Occipital lobe (tissue), 2 donors: Measurements from ENCODE around the gene PMPCA. TPM values are rescaled to one million over a fixed set of nuclear protein-coding genes. Genes with fewer than 3 reads are reported as not detected.

Source experiments
- DNase-seq: peaks from one replicate; lab custom pipeline; 2025; lab: John Stamatoyannopoulos, UW
- total RNA-seq: library from RNA; depleted of rRNA; stranded (reverse); fragments of >200 nt; gene quantifications from one replicate; pipeline ENCODE4 v1.2.3, GENCODE V29; 2014

The PMPCA gene
- total RNA-seq, 1 donor from 2014 or later = 23.6 TPM

DNA sequence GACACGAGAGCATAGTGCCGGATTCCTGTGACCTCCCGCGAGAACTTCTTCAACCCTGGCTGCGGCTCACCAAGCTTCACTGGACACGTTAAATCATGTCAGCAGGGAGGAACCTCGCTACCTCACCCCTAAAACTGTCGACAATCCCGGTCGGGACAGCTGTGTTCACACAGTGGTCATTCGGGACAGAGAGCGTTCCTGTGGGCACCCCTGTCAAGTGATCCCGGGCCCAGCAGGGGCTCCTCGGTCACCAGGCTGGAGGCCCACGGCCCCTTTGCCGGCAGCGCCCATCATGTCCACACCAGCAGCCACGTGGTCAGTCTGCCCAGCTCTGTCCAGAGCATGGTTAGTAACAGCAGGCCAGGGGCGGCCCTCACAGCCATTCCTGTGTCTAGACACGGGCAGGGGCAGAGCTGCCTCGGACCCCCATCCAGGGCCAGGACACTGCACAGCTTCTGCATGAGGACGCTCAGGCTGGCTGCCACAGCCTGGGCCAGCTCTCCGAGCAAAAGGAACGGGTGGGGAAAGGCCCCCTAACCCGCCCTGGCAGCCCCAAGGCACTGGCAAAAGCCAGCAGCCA is 25.7 kb downstream of the PMPCA start:
- no peak for DNase-seq

DNA sequence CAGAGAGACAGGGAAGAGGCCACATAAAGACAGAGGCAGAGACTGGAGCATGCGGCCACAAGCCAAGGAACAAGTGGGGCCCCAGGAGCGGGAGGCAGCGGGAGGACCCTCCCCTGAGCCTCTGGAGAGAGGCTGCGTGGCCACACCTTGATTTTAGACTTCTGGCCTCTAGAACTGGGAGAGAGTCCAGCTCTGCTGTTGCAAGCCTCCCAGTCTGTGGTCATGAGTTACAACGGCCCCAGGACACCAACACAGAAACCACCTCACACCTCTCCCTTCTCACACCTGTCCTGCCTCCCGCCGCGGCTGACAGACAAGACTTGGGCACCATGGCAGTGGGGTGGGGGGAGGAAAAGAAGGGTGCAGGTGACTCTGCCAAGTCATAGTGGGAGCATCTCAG is 27.0 kb downstream of the PMPCA start:
- DNase-seq = no peak

DNA sequence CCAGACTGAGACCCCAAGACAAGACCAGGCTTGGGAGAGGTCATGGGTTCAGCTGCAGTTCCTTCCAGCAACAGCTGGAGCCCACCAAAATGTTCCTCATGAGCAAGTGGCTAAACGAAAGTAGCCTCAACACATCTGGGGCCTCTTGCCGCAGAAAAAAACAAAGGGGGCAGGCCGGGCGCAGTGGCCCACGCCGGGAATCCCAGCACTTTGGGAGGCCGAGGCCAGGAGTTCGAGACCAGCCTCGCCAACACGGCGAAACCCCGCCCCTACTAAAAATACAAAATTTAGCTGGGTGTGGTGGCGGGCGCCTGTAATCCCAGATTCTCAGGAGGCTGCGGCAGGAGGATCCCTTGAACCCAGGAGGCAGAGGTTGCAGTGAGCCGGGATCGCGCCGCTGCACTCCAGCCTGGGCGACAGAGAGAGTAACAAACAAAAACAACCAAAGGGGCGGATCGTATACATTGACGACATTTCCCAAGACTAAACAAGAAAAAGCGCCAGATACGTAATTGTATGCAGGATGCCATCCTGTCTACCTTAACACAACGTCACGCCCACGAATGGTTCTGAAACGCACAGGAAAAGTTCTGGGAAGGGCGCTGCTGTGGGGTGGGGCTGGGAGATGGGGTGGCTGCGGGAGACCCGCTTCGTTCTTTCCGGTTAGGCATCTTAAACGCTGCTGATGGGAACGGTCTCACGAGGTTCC is 27.5 kb downstream of the PMPCA start:
- DNase-seq = no peak

DNA sequence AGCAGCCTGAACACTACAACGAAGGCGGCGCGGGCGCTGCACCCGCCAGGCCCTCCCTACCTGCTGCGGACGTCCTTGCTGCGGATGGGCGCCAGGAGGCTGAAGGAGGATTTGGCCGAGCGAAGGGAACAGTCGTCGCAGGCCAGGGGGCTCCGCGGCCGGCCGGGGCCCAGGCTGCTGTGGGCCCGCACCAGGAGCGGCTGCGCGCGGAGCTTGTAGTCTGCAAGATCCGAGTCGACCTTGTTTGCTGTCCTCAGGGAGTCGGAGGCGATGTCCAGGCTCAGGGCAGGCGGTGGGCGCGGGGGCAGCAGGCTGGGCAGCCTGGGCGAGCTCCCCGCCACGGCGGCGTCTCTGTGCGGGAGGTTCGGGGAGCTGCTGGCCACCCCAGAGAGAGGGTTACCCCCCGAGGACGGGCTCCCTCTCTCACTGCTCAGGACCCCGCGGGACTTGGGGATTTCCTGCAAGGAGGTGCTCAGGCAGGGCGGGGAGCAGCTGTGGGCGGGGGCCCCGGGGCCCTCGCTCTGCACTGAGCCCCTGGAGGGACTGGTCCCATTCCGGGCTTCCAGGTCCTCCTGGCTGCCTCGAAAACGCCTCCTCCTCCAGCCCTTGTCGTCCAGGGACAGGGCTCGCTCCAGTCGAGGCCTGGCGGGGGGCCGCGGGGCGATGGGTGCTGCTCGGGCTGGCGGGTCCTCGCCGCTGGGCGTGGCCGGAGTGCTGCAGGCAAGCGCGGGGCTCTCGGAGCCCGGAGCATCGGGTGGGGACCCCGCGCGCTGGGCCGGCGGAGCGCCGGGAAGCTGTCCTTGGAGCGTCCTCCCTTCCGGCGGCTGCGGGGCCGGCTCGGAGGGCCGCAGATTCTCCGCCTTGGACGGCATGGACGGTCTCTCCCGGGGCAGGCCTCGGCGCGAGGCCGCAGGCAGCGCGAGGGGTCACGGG is 28.4 kb downstream of the PMPCA start:
- no peak for DNase-seq

DNA sequence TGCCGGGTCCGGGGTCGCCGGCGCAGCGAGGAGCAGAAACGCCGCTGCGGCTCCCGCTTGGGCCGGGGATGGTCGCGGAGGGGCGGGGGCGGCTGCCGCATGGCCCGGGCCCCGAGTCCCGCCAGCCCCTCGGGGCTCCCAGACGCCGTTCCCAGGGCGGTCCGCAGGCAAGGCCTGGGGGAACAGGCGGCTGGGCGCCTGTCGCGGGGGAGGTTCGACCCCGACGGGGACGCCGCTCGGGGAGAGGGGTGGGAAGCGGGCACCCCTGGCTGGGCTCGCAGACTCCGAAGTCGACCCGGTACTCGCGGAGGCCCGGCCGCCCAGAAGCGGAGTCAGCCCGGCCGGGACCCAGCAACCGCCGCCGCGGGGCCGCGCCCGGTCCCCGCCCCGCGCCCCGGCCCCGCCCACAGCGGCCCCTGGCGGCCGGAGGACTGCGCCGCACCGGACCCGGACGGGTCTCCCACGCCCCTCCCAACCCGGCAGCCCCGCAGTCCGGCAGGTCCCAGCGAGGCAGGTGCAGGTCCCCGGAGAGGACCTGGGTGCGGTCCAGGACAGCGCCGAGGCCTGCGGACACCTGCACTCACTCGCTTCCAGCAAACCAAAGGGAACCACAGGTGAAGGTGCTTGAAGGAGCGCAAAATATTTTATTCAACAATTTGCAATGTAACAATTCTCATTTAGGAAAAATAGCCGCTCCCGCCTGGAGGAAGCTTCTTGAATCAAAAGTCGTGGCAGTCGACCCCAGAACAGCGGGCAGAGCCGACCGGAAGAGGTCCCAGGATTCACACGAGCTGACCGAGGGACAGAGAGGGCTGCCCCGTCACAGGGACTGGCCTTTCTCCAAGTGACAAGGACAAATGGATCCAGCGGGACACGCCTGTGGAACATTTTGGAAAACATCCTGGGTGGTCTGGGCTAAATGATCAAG is 29.3 kb downstream of the PMPCA start, which contains the start of gene INPP5E:
TSS of gene INPP5E (minus strand) at position 365 of the 928 bp plus-strand sequence. CDS start 426 bp downstream, outside the sequence.
- DNase-seq = peak; percentile 36

DNA sequence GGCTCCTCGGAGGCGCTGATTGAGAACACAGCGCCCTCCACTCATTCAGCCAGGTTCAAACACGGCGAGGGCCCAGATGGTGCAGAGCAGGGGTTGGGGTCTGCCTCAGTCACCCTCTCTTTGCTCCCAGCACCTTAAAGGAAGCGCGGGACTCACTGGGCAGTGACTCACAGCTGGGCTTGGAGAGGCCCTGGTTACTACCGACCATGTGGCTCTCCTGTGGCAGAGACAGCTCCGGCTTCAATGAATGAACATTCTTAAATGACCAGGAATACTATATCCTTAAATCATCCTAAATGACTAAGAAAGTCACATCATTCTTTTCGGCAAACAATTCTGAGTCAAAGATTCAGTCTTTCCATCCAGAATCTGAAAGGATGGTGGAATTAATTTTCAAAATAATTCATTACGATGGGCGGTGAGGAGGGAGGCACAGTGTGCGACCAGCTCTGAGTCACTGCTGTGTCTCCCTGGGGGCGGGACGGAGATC is 30.8 kb downstream of the PMPCA start:
- no peak for DNase-seq

DNA sequence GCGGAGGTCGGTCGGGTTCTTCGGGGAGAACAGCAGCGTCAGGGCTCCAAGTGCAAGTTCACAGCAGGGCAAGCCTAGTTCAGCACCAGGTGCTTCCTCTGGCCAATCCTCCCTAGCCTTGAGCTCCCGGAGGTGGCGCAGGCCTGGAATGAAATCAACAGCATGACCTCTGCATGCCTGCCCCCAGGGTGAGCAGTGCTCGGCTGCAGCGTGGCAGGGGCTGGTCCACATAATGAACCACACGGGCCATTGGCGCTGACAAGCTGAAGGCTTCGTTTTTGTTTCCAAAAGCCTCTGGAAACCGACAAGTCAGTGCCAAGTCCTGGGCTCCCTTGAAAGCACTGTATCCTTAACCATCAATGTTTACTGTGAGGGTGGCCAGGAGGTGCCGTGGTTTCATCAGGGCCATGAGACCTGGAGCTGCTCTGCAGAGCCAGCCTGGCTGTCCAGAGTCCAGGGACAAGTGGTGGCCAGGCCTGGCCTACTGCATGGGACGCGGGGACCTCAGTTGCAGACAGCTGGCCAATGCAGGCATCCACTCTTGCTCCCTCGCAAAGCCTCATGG is 31.3 kb downstream of the PMPCA start:
- DNase-seq = no peak

DNA sequence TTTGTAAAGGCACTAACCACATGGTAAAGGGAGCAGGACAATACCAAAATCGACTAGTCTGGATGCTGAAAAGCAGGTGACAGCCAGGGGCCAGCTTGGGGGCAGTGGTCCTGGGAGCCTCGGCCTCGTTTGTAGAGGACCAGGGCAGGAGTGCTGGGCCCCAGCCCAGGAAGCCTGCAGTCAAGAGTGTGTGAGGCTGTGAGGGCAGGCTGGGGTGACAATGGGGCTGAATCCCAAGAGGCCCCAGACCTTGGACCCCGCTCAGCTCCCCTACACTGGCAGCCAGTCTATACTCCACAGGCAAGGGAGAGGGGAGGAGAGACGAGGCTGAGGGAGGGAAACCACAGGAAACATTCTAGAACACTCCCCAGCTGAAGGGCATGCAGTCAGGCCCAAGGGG is 31.8 kb downstream of the PMPCA start:
- no peak for DNase-seq

DNA sequence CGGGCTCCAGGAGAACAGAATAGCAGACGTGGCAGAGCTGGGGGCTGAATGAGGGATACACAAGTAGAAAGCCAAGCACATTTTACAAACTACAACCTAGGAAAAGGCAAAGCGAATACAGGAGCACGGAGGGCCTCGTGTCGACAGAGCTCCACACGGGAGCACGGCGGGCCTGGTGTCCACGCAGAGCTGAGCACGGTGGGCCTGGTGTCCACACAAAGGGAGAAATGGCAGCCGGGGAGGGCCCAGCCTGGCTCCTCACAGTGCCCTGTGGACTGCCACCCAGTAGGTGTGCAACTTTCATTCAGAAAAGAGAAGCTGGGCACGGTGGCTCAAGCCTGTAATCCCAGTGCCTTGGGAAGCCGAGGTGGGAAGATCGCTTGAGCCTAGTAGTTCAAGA is 32.6 kb downstream of the PMPCA start:
- DNase-seq = no peak

DNA sequence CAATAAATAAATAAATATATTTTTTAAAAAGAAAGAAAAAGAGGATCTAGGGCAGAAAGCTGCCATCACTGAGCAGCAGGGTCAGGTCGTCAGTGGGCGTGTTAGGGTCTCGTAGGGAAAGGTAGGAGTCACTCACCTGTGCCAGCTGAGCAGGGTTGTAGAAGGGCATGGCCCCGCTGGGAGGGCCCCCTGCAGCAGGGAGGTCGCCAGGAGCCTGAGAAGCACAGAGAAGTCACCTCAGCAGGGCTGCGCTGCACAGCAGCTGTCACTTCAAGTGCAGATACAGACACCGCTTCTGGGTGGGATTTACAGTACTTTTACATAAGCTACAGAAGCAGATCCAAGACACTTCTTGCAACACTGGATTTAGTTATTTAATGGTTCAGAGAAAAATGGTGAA is 33.2 kb downstream of the PMPCA start:
- no peak for DNase-seq

DNA sequence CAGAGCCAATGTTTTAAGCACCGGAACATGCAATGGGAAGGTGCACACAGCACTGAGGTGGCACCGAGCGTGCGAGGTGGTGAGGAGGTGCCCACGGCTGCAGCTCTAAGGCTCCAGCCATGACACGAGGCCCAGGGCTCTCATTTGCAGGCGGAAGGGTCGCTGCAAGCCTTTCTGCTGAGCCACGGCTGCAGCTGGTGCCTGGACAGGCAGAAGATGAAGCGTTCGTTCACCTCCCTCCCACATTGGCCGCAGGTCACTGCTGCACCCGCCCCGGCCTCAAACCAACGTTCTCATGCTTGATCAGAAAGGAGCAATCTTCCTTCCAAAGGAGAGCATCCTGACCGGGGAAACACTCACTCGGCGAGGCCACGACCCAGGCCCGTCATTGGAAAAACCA is 33.6 kb downstream of the PMPCA start:
- DNase-seq = no peak

DNA sequence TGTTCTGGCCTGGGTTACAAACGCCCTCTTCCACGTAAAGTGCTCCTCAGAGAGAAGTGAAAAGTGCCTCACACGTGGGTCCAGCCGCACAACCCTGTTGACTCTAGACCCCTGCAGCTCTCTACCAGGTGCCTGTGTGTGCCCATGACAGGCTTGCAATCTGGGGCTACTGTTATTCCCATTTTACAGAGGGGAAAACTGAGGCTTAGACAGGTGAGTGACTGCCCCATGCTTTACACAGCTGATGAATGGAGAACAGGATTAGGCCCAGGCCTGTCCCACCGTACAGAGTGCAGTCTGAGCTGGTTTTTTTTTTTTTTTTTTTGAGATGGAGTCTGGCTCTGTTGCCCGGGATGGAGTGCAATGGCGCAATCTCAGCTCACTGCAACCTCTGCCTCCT is 35.3 kb downstream of the PMPCA start:
- DNase-seq = no peak

DNA sequence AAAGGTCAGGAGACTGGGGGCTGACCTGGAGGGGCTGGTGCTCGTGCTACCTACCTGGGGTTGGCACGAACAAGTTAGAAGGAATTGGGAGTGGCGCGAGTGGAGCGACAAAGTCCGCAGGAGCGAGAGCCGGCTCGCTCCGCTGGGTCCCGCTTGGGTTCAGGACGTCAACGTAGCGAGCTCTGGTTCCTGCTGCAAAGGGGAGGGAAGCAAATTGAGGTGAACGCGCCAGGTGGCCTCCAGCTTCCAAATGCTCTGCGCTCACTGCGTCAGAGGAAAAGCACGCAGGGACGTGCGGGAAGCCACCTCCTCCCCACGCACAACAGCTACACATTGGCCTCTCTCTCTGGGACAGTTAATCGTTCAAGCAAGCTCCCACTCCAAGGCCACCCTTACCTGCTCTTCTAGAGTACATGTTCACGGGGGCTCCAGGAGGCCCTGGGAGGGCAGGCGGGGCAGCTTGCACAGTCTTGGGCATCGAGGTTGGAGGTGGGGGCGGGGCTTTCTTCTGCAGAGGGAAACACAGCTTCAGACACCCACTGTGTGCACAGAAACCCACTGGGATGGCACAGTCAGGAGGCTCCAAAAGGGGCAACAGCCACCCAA is 36.8 kb downstream of the PMPCA start:
- no peak for DNase-seq

DNA sequence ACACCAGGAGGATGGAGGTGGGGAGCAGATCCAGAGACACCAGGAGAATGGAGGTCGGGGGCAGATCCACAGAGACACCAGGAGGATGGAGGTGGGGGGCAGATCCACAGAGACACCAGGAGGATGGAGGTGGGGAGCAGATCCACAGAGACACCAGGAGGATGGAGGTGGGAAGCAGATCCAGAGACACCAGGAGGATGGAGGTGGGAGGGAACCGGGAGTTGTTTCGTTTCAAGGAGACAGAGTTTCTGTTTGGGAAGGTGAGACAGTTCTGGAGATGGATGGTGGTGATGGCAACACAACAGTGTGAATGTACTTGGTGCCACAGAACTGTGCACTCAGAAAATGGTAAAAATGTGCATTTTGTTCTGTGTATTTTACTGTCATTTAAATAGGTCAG is 38.2 kb downstream of the PMPCA start:
- no peak for DNase-seq

DNA sequence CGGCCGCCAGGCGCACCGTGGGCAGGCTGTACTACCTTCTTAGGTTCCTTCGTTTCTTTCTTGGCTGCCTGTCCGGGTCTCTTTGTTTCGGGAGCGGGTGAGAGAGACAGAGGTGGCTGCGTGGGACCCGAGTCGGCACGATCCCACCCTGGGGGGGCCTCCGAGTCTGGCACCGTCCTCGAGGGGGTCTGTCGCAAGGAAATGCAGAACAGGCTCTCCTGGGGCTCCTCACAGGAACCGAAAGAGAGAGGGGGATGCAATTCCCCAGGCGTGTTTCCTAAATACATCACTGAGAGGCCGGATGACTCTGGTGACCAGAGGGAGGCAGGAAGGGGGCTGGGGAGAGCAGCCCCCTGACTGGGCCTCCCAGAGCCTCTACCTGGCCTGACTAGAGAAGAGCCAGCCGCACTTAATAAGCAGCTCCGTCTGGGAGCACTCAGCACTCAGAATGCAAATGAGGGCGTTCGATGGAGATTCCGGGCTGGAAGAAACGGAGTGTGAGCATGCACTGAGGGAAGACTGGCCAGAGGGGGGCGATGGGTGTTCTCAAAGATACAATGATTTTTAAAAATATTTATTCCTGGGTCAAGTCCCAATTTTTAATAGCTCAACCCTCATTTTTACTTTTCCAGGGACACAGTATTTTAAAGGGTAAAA is 40.9 kb downstream of the PMPCA start:
- DNase-seq = no peak

DNA sequence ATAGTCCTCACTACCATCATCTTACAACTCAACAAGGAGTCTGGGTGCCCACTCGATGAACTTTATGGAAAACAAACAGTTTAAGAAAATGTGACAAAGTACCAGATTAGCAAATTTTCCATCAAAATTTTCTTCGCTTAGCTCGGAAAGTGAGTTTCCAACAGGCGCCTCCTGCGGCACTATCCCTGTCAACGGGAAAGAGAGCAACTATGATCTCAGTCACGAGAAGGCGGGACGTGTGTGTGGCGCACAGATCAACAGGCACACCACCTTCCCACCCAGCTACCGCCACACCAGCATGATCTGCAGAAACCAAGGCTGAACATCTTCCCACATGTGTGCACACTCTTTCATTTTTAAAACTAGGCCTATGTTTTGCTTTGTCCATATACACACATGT is 42.9 kb downstream of the PMPCA start:
- no peak for DNase-seq

DNA sequence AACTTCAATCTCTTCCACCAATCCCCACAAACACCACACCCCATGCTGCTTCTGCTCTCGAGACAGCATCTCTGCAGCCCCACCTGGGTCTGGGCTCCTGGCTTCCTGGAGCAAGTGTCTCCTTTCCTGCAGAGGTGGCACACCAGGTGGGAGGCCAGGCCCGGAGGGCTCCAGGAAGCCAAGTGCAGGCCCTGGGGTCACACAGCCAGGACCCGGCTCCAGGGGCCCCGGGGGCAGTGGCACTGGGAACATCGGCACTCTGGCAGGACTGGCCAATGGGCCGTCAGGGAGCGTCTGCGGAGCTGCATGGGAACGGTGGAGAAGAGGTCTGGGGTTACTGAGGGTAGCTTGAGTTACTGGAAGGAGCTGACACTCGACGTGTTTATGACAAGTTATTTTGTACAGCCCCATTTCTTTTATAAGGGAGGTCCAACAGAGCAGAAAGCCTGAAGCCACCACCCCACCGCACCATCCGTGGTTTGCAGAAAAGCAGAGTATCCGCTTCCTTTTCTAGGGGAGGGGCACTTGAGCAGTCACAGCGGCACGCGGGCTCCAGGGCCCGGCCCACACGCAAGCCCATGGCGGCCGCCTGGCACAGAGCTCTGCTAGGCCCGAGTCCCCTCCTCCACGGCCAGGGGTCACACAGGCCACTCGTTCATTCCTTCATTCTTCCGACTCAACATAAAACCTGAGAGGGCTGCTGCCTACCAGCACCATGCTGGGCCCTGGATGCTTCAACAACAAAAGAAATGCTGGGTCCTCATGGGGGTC is 43.8 kb downstream of the PMPCA start:
- DNase-seq = no peak

DNA sequence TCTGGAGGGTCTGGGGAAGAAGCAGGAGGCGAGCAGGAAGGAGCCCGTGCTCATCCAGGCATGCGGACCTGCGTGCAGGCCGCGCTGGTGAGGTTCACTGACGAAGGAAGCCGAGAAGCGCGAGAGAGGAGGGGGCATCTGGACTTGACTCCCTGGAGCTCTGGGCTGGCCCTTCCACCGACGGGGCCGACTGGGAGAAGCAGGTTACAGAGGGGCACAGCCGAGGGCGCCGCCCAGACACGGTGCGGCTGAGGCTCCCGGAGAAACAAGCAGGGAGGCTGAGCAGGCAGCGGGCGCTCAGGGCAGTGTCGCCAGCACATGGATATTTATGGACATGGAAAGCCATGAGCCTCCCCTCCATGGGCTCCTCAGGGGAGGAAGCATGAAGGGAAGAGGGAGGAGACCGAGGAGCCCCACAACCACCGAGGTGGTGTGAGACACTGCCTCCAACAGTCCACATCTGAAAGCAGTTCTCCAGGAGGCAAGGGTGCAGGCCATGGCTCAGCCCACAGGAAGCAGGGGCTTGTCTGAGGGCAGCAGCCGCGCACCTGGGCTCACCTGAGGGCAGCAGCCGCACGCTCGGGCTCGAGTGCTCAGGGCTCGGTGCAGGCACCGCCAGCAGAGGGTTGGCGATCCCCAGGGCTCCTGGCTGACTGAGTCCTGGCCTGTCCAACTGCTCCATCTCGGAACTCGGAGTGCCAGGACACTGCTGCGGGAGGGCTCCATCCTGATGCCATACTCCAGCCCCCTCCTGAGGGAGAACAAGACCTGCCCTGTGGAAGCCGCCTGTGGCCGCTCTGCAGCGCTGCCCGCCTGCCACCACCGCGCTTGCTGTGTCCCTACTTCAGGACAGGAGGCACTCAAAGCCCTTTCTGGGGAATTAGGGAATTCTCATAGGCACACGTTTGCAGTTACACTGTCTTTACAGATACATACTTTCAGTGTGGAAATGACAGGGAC is 44.9 kb downstream of the PMPCA start:
- DNase-seq = no peak
